Stomach (tissue), 4 donors: ENCODE measurements around the gene PDXK.

Experiments used
- EP300 ChIP-seq: sonication (generic); formaldehyde crosslinking; IDR thresholded peaks from one replicate; pipeline ENCODE4 v1.6.1; 2017; ENCODE audit warnings: antibody characterized with exemption
- POLR2A ChIP-seq, 4 donors: fragments of 450-650 bp; IDR thresholded peaks; one replicate each; pipeline ENCODE4 v1.6.1; 2016; ENCODE audit warnings: antibody characterized with exemption in 4 of 4, control low read depth in 2 of 4, mild to moderate bottlenecking in 1 of 4, moderate library complexity in 1 of 4
- TF ChIP-seq, protein P1 (sequence below), 7 experiments: fragments of 450-650 bp in 4 of 7; fragments of 200-600 bp in 3 of 7; sonication (generic) in 3 of 7; IDR thresholded peaks; one replicate each; pipeline ENCODE4 v1.5.1; 2016 to 2019; ENCODE audit warnings: antibody characterized with exemption in 7 of 7, control low read depth in 2 of 7, mild to moderate bottlenecking in 1 of 7

DNA sequence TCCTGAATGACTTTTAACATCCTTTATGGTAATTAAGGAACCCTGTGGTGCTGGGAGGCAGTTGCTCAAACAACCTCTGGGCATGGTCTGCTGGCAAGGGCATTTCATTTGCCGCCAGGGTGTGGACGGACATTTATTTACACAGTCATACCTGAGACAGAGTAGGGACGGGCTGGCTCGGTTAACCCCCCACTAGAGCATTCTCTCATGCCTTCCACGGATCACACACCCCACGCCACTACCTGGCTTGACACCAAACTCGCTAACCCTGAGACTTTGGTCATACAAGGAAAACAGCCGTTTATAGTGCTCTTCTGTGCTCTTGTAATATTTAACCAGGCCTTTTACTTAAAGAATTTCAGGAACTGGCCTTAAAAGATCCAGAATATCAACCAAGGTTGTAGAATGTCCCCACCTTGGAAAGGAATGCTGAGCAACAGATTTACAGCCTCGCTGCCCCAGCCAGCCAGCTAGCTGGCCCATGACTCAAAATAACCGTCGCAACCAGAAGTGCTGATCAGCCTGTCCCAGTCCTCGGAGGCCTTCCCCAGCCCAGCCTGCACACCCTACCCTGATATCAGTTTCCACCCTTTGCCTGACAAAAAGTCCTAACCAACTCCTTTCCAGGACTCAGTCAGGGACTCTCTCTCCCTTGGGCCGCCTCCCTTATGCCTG is 6.5 kb upstream of the PDXK start:
- TF ChIP-seq, protein P1, sequence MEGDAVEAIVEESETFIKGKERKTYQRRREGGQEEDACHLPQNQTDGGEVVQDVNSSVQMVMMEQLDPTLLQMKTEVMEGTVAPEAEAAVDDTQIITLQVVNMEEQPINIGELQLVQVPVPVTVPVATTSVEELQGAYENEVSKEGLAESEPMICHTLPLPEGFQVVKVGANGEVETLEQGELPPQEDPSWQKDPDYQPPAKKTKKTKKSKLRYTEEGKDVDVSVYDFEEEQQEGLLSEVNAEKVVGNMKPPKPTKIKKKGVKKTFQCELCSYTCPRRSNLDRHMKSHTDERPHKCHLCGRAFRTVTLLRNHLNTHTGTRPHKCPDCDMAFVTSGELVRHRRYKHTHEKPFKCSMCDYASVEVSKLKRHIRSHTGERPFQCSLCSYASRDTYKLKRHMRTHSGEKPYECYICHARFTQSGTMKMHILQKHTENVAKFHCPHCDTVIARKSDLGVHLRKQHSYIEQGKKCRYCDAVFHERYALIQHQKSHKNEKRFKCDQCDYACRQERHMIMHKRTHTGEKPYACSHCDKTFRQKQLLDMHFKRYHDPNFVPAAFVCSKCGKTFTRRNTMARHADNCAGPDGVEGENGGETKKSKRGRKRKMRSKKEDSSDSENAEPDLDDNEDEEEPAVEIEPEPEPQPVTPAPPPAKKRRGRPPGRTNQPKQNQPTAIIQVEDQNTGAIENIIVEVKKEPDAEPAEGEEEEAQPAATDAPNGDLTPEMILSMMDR (IDR thresholded peaks at IDR 0.05) = peak in 1 of 7 experiments; percentile 12
- TF ChIP-seq POLR2A (IDR thresholded peaks at IDR 0.05) (no peak), EP300 (no peak)
